ENCODE data around the gene ITK. TPM values are rescaled to one million over a fixed set of nuclear protein-coding genes. Genes with fewer than 3 reads are reported as not detected.
"Not testable (repeated sequence)": the region's sequence is repeated elsewhere in the genome, so short reads cannot be mapped to it uniquely, and the experiment has no call there.

The ITK gene
- total and polyA plus RNA-seq, 4 donors, result 0.35 to 1.5 (median 0.43) TPM

DNA sequence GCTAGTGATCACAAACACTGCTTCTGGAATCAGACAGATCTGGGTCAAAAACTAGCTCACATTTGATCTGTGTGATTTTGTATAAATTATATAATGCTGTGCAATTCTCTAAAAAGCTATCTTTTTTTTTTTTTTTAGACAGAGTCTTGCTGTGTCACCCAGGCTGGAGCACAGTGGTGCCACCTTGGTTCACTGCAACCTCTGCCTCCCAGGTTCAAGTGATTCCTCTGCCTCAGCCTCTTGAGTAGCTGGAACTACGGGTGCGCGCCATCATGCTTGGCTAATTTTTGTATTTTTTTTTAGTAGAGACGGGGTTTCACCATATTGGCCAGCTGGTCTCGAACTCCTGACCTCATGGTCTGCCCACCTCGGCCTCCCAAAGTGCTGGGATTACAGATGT, 4.5 kb downstream of the ITK start:
- H3K27ac ChIP-seq (ENCODE audit: low read depth in 1 of 2, low read length in 2 of 2); H3K4me3 ChIP-seq (ENCODE audit: low read depth in 1 of 3, low read length in 3 of 3); H3K27me3 ChIP-seq (ENCODE audit: control insufficient read depth in 4 of 4, insufficient read depth in 4 of 4, low read length in 3 of 4); DNase-seq (ENCODE audit: low spot score); H3K36me3 ChIP-seq (ENCODE audit: control insufficient read depth in 4 of 4, insufficient read depth in 3 of 4, low read depth in 1 of 4, low read length in 3 of 4); H3K9me3 ChIP-seq (ENCODE audit: control insufficient read depth in 4 of 4, low read length in 3 of 4); H3K9ac ChIP-seq (ENCODE audit: low read depth in 1 of 2, low read length in 2 of 2); H3K4me1 ChIP-seq (ENCODE audit: control insufficient read depth in 4 of 4, insufficient read depth in 4 of 4, low read length in 3 of 4): not testable (repeated sequence)
- 93% methylated on average over 6 of the region's 6 CpGs for WGBS

DNA sequence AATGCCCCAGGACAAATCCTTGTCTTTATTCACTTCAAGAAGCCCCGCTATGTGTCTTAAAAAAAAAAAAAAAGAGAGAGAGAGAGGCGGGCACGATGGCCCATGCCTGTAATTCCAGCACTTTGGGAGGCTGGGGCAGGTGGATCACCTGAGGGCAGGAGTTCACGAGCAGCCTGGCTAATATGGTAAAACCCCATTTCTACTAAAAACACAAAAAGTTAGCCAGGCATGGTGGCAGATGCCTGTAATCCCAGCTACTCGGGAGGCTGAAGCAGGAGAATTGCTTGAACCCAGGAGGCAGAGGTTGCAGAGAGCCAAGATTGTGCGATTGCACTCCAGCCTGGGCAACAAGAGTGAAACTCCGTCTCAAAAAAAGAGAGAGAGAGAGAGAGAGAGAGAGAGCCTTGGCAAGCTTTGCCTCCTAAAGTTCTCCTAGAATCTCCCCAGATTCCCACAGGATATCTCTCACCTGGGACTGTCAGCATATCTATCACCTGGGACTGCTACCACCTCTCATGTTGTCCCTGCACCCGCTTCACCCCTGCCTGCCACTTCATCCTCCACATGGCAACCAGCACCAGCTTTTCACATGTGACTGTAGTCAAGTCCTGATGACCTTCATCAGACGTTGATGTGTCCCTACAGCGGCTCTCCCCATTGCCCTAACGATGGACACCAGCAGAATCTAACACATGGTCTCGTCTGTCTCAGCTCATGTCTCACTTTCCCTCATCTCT, 5.8 kb downstream of the ITK start:
- no peak for DNase-seq (ENCODE audit: low spot score)
- Histone ChIP-seq H3K4me3 (ENCODE audit: low read depth in 1 of 3, low read length in 3 of 3) (no peak overlapping the region), H3K36me3 (ENCODE audit: control insufficient read depth in 4 of 4, insufficient read depth in 3 of 4, low read depth in 1 of 4, low read length in 3 of 4) (no peaks in the 10 kb centered on the region), H3K4me1 (ENCODE audit: control insufficient read depth in 4 of 4, insufficient read depth in 4 of 4, low read length in 3 of 4) (no peaks in the 10 kb centered on the region), H3K9ac (ENCODE audit: low read depth in 1 of 2, low read length in 2 of 2) (no peak overlapping the region), H3K9me3 (ENCODE audit: control insufficient read depth in 4 of 4, low read length in 3 of 4) (no peaks in the 10 kb centered on the region), H3K27me3 (ENCODE audit: control insufficient read depth in 4 of 4, insufficient read depth in 4 of 4, low read length in 3 of 4) (no peaks in the 10 kb centered on the region), H3K27ac (ENCODE audit: low read depth in 1 of 2, low read length in 2 of 2) (no peak overlapping the region)
- WGBS, result 84% methylated on average over 12 of the region's 12 CpGs
- TF ChIP-seq, protein P1, sequence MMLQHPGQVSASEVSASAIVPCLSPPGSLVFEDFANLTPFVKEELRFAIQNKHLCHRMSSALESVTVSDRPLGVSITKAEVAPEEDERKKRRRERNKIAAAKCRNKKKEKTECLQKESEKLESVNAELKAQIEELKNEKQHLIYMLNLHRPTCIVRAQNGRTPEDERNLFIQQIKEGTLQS (IDR thresholded peaks at IDR 0.05), result no peak
- TF ChIP-seq, protein P2, sequence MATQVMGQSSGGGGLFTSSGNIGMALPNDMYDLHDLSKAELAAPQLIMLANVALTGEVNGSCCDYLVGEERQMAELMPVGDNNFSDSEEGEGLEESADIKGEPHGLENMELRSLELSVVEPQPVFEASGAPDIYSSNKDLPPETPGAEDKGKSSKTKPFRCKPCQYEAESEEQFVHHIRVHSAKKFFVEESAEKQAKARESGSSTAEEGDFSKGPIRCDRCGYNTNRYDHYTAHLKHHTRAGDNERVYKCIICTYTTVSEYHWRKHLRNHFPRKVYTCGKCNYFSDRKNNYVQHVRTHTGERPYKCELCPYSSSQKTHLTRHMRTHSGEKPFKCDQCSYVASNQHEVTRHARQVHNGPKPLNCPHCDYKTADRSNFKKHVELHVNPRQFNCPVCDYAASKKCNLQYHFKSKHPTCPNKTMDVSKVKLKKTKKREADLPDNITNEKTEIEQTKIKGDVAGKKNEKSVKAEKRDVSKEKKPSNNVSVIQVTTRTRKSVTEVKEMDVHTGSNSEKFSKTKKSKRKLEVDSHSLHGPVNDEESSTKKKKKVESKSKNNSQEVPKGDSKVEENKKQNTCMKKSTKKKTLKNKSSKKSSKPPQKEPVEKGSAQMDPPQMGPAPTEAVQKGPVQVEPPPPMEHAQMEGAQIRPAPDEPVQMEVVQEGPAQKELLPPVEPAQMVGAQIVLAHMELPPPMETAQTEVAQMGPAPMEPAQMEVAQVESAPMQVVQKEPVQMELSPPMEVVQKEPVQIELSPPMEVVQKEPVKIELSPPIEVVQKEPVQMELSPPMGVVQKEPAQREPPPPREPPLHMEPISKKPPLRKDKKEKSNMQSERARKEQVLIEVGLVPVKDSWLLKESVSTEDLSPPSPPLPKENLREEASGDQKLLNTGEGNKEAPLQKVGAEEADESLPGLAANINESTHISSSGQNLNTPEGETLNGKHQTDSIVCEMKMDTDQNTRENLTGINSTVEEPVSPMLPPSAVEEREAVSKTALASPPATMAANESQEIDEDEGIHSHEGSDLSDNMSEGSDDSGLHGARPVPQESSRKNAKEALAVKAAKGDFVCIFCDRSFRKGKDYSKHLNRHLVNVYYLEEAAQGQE (IDR thresholded peaks at IDR 0.05), result no peak
- TF ChIP-seq TAF1 (conservative IDR thresholded peaks at IDR 0.05) (no peak), RAD21 (IDR thresholded peaks at IDR 0.05) (no peak), HNF4G (IDR thresholded peaks at IDR 0.05) (no peak), JUND (IDR thresholded peaks at IDR 0.05) (no peak), YY1 (IDR thresholded peaks at IDR 0.05) (no peak), FOXA1 (IDR thresholded peaks at IDR 0.05) (no peak), NR2F2 (IDR thresholded peaks at IDR 0.05) (no peak), FOXA2 (IDR thresholded peaks at IDR 0.05) (no peak), HNF4A (conservative IDR thresholded peaks at IDR 0.05) (no peak), GABPA (IDR thresholded peaks at IDR 0.05 in 1 of 2, conservative IDR thresholded peaks at IDR 0.05 in 1 of 2) (no peak), RXRA (IDR thresholded peaks at IDR 0.05) (no peak), SP1 (IDR thresholded peaks at IDR 0.05) (no peak), EGR1 (IDR thresholded peaks at IDR 0.05; ENCODE audit: low read depth in 2 of 2) (no peak)
- TF ChIP-seq, protein P3, sequence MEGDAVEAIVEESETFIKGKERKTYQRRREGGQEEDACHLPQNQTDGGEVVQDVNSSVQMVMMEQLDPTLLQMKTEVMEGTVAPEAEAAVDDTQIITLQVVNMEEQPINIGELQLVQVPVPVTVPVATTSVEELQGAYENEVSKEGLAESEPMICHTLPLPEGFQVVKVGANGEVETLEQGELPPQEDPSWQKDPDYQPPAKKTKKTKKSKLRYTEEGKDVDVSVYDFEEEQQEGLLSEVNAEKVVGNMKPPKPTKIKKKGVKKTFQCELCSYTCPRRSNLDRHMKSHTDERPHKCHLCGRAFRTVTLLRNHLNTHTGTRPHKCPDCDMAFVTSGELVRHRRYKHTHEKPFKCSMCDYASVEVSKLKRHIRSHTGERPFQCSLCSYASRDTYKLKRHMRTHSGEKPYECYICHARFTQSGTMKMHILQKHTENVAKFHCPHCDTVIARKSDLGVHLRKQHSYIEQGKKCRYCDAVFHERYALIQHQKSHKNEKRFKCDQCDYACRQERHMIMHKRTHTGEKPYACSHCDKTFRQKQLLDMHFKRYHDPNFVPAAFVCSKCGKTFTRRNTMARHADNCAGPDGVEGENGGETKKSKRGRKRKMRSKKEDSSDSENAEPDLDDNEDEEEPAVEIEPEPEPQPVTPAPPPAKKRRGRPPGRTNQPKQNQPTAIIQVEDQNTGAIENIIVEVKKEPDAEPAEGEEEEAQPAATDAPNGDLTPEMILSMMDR (IDR thresholded peaks at IDR 0.05; ENCODE audit: low read depth, low read length, missing input control), result no peak
- TF ChIP-seq, protein P4, sequence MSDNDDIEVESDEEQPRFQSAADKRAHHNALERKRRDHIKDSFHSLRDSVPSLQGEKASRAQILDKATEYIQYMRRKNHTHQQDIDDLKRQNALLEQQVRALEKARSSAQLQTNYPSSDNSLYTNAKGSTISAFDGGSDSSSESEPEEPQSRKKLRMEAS (IDR thresholded peaks at IDR 0.05), result no peak
- TF ChIP-seq, protein P5, sequence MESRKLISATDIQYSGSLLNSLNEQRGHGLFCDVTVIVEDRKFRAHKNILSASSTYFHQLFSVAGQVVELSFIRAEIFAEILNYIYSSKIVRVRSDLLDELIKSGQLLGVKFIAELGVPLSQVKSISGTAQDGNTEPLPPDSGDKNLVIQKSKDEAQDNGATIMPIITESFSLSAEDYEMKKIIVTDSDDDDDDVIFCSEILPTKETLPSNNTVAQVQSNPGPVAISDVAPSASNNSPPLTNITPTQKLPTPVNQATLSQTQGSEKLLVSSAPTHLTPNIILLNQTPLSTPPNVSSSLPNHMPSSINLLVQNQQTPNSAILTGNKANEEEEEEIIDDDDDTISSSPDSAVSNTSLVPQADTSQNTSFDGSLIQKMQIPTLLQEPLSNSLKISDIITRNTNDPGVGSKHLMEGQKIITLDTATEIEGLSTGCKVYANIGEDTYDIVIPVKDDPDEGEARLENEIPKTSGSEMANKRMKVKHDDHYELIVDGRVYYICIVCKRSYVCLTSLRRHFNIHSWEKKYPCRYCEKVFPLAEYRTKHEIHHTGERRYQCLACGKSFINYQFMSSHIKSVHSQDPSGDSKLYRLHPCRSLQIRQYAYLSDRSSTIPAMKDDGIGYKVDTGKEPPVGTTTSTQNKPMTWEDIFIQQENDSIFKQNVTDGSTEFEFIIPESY (IDR thresholded peaks at IDR 0.05), result no peak
